ENCODE measurements around the gene RHCG.

DNA sequence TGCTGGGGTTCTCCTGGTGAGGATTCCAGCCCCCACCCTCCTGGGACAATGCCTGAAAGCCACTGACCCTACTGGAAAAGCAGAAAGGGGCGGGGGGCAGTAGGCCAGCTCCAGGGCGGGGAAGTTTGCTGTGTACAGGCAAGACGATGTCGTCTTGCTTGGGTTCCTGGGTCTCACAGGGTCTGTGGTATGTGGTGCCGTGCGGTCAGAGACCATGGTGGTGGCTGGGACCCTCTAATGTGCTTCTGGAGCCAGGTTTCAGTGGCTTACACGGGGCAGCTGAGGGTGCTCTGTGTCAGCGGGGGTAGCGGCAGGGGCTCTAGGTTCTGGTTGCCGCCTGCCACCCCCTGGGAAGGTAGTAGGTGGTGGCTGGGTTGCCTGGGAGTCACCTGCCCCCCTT lies 54.2 kb downstream of the RHCG start:
- TF ChIP-seq, protein P1, sequence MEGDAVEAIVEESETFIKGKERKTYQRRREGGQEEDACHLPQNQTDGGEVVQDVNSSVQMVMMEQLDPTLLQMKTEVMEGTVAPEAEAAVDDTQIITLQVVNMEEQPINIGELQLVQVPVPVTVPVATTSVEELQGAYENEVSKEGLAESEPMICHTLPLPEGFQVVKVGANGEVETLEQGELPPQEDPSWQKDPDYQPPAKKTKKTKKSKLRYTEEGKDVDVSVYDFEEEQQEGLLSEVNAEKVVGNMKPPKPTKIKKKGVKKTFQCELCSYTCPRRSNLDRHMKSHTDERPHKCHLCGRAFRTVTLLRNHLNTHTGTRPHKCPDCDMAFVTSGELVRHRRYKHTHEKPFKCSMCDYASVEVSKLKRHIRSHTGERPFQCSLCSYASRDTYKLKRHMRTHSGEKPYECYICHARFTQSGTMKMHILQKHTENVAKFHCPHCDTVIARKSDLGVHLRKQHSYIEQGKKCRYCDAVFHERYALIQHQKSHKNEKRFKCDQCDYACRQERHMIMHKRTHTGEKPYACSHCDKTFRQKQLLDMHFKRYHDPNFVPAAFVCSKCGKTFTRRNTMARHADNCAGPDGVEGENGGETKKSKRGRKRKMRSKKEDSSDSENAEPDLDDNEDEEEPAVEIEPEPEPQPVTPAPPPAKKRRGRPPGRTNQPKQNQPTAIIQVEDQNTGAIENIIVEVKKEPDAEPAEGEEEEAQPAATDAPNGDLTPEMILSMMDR (IDR thresholded peaks at IDR 0.05) = no peak
- TF ChIP-seq POLR2A (IDR thresholded peaks at IDR 0.05) = no peak
- no peak for TF ChIP-seq POLR2AphosphoS5 (IDR thresholded peaks at IDR 0.05)
- no peak for TF ChIP-seq EP300 (IDR thresholded peaks at IDR 0.05)
